Ishikawa (cell line): ENCODE data around the gene COL18A1.

Source experiments
- CEBPB ChIP-seq: IDR thresholded peaks from 2 replicates; pipeline ENCODE4 v1.6.1; 2012
- CREB1 ChIP-seq: IDR thresholded peaks from 2 replicates; pipeline ENCODE4 v1.6.1; 2012; ENCODE audit warnings: low read depth
- EGR1 ChIP-seq: IDR thresholded peaks from 2 replicates; pipeline ENCODE4 v1.6.1; 2012
- EP300 ChIP-seq: IDR thresholded peaks from 2 replicates; pipeline ENCODE4 v1.6.1; 2012; ENCODE audit warnings: borderline replicate concordance
- FOXM1 ChIP-seq: IDR thresholded peaks from 2 replicates; pipeline ENCODE4 v1.6.1; 2012; ENCODE audit warnings: low read depth, borderline replicate concordance
- NFIC ChIP-seq: IDR thresholded peaks from 2 replicates; pipeline ENCODE4 v1.6.1; 2012
- RAD21 ChIP-seq: IDR thresholded peaks from 2 replicates; pipeline ENCODE4 v1.6.1; 2012; ENCODE audit warnings: low read depth
- TAF1 ChIP-seq: IDR thresholded peaks from 2 replicates; pipeline ENCODE4 v1.6.1; 2012; ENCODE audit warnings: low read depth, mild to moderate bottlenecking
- TCF12 ChIP-seq: IDR thresholded peaks from 2 replicates; pipeline ENCODE4 v1.6.1; 2012; ENCODE audit warnings: low read depth
- TEAD4 ChIP-seq: IDR thresholded peaks from 2 replicates; pipeline ENCODE4 v1.6.1; 2012
- YY1 ChIP-seq: IDR thresholded peaks from 2 replicates; pipeline ENCODE4 v1.6.1; 2012; ENCODE audit warnings: low read depth
- ZBTB7A ChIP-seq: IDR thresholded peaks from 2 replicates; pipeline ENCODE4 v1.6.1; 2012; ENCODE audit warnings: low read depth
- TF ChIP-seq, protein P1 (sequence below): IDR thresholded peaks from 2 replicates; pipeline ENCODE4 v1.6.1; 2012
- TF ChIP-seq, protein P2 (sequence below): IDR thresholded peaks from 2 replicates; pipeline ENCODE4 v1.6.1; 2012
- TF ChIP-seq, protein P3 (sequence below): IDR thresholded peaks from 2 replicates; pipeline ENCODE4 v1.6.1; 2012; ENCODE audit warnings: low read depth, mild to moderate bottlenecking

COL18A1 gene

DNA sequence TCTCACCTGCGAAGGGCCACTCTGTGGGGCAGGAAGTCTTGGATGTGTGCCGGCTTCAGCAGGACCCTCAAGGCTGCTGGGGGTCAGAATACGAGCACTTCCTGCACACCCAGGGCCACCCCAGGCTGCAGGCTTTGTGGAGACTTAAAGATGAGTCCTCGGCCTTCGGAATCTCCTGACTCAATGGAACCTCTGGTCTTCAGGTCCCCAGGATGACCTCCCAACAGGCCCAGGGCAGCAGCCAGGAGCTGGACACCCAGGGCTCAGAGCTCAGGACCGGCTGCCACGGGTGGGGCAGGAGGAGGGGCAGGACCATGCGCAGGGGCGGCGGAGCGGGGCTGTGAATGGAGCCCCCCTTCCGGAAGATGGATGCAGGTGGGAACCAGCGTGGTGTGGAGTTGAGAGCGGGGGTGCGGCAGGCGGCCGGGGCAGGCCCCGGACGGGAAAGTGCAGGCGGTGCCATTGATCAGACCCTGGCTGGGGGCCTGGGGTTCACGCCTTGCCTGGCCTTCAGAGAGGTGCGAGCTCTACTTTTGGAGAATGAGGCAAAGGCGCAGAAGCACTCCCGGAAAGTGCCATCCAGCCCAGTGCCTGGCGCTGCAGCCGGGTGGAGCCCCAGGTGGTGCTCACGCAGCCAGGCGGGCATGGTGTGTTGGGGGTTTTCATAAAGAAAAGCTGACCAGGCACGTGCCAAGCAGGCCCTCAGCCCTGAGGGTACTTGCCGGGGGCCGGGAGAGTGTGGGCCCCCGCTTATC lies 10.4 kb downstream of the COL18A1 start:
- TF ChIP-seq, protein P1, sequence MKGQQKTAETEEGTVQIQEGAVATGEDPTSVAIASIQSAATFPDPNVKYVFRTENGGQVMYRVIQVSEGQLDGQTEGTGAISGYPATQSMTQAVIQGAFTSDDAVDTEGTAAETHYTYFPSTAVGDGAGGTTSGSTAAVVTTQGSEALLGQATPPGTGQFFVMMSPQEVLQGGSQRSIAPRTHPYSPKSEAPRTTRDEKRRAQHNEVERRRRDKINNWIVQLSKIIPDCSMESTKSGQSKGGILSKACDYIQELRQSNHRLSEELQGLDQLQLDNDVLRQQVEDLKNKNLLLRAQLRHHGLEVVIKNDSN, result no peak
- TF ChIP-seq TAF1 (no peak), ZBTB7A (no peak), TCF12 (no peak), EP300 (no peak), YY1 (no peak), CREB1 (no peak), FOXM1 (no peak), CEBPB (no peak)
- TF ChIP-seq, protein P2, sequence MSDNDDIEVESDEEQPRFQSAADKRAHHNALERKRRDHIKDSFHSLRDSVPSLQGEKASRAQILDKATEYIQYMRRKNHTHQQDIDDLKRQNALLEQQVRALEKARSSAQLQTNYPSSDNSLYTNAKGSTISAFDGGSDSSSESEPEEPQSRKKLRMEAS, result no peak

DNA sequence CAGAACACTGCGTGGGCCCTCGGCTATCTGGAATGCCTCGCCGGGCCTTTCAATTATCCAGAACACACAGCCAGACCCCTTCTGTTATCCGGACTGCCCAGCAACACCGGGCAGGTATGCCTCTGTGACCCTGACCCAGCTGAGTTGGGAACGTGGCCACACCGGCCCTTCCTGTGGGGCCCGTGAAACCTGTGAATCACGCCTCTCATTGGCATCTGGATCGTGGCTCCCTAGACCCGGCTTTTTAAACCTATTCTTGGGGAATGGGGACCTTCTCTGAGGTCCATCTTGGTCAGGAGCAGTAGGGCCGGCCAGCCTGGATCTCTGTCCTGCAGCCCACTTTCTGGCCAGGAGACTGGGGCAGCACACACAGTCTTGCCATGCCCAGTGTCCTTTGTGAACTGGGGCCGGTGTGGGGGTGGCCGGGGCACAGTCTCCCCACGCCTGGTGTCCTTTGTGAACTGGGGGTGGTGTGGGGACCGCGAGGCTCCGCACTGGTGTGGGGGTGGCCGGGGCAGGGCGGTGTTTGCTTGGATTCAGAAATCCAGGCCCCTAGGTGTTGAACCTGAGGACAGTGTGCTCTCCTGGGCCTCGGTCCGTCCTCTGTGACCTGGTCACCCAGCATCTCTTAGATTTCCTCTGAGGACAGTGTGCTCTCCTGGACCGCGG lies 11.1 kb downstream of the COL18A1 start:
- no peak for TF ChIP-seq RAD21
- TF ChIP-seq, protein P3, sequence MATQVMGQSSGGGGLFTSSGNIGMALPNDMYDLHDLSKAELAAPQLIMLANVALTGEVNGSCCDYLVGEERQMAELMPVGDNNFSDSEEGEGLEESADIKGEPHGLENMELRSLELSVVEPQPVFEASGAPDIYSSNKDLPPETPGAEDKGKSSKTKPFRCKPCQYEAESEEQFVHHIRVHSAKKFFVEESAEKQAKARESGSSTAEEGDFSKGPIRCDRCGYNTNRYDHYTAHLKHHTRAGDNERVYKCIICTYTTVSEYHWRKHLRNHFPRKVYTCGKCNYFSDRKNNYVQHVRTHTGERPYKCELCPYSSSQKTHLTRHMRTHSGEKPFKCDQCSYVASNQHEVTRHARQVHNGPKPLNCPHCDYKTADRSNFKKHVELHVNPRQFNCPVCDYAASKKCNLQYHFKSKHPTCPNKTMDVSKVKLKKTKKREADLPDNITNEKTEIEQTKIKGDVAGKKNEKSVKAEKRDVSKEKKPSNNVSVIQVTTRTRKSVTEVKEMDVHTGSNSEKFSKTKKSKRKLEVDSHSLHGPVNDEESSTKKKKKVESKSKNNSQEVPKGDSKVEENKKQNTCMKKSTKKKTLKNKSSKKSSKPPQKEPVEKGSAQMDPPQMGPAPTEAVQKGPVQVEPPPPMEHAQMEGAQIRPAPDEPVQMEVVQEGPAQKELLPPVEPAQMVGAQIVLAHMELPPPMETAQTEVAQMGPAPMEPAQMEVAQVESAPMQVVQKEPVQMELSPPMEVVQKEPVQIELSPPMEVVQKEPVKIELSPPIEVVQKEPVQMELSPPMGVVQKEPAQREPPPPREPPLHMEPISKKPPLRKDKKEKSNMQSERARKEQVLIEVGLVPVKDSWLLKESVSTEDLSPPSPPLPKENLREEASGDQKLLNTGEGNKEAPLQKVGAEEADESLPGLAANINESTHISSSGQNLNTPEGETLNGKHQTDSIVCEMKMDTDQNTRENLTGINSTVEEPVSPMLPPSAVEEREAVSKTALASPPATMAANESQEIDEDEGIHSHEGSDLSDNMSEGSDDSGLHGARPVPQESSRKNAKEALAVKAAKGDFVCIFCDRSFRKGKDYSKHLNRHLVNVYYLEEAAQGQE, result no peak
- no peak for TF ChIP-seq NFIC
- no peak for TF ChIP-seq FOXM1
- no peak for TF ChIP-seq TAF1
- TF ChIP-seq TCF12, result no peak
- TF ChIP-seq EGR1, result no peak
- TF ChIP-seq, protein P2, result no peak
- TF ChIP-seq, protein P1, result no peak
- no peak for TF ChIP-seq EP300
- TF ChIP-seq CREB1, result no peak
- TF ChIP-seq TEAD4, result no peak
- TF ChIP-seq CEBPB, result no peak

DNA sequence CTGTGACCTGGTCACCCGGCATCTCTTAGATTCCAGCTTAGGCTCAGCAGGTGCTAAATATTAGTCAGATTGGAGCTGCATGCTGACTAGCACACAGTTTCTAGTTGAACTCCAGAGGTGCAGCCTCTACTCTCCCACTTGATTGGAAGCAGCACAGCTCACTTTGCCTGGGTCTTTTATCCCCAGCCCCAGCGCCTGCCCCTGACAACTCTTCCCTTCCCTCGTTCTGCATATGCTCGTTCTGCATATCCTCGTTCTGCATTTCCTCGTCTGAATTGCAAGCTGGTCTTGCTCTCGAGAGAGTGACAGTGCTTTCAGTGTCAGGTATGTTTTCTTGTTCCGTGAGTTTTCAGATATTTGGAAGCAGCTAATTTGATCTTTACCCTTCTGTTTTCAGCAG lies 11.7 kb downstream of the COL18A1 start:
- TF ChIP-seq TEAD4, result no peak
- TF ChIP-seq, protein P1, result no peak
- no peak for TF ChIP-seq CREB1
- no peak for TF ChIP-seq YY1
- no peak for TF ChIP-seq TAF1
- no peak for TF ChIP-seq NFIC
- no peak for TF ChIP-seq EGR1
- no peak for TF ChIP-seq FOXM1
- no peak for TF ChIP-seq RAD21
- TF ChIP-seq TCF12, result no peak
- TF ChIP-seq CEBPB, result no peak
- no peak for TF ChIP-seq ZBTB7A
- TF ChIP-seq, protein P2, result no peak

DNA sequence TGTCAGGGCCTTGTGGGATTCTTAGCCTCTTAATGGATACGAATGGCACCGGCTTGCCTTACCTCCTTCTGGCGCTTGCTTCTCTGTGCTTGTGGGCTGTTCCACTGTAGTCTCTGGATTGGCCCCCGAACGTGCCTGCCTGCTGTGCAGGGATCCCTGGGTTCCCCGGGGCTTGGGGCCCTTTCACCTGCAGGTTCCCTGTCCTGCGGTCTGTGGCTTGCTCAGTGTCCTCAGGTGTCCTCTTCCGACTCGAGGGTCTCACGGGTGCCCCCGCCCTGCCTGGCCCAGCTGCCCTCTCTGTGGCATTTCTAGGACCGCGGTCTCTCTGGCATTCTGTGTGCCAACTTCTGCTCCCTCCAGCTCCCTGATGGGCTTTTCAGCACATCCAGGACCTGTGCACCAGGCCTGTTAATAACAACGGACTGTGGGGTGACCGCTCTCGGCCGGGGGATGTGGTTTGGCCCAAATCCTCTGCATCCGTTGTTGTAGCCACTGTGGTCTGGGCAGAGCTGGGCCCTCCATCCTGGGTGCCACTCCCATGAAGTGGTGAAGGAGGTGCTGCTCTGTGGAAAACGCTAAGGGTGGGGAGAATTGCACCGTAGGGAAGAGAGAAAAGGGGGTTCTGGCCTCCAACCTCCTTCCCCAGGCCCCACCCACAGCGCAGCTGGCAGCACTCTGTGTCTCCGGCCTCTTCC lies 12.4 kb downstream of the COL18A1 start:
- TF ChIP-seq TAF1 (no peak), NFIC (no peak), TEAD4 (no peak), FOXM1 (no peak), EP300 (no peak)
- TF ChIP-seq, protein P1, result no peak

DNA sequence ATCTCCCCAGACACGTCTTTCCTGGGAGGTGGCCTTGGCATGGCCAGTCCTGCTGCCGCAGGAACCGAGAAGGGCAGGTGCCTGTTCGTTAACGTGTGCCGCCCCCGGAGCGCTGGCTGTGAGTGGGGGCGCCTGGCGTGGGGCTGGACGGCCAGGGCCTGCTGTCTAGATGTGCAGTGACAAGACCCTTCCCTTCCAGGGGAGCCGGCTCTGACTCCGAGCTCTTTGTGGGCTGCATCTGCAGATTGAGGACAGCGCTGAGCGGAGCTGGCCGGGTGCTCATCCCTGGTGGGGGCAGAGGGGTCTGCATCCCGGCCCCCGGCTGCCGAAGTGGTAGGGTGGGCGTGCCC lies 13.0 kb downstream of the COL18A1 start:
- TF ChIP-seq, protein P3, result no peak
- TF ChIP-seq NFIC (no peak), FOXM1 (no peak), RAD21 (no peak), CREB1 (no peak), TAF1 (no peak), TCF12 (no peak), EGR1 (no peak), EP300 (no peak), TEAD4 (no peak), YY1 (no peak), ZBTB7A (no peak)
- TF ChIP-seq, protein P1, result no peak
- TF ChIP-seq, protein P2, result no peak
